HCT116 (cell line): Measurements from ENCODE around the gene KTN1. TPM values are rescaled to one million over a fixed set of nuclear protein-coding genes. Genes with fewer than 3 reads are reported as not detected.

ENCODE experiments used
- ATAC-seq: fragments of 200-7000 bp; cut with Tn5 transposase; 2 replicates; pipeline ENCODE4 v1.9.1; 2020; ENCODE audit warnings: mild to moderate bottlenecking, moderate library complexity
- BruUV-seq: library from RNA; stranded (reverse); fragments of 400-500 nt; replicated peaks from 2 replicates; lab custom pipeline; 2021; lab: Mats Ljungman, UMichigan
- CTCF ChIA-PET: fragments of 300-600 bp; sonication (Branson Sonifier 250); formaldehyde crosslinking; loops from one replicate; lab custom pipeline; 2021; ENCODE audit warnings: antibody characterized with exemption; lab: Charles Lee
- POLR2A ChIA-PET: fragments of 300-600, 350-600 bp; sonication (Branson Sonifier 250); formaldehyde crosslinking; loops from one replicate; lab custom pipeline; 2021; ENCODE audit warnings: antibody characterized with exemption; lab: Charles Lee
- RAD21 ChIA-PET, 2 experiments: fragments of 300-600 bp; sonication (Branson Sonifier 250); formaldehyde crosslinking; loops; one replicate each; lab custom pipeline; 2023; ENCODE audit warnings: low total read pairs in 2 of 2; ENCODE audit not compliant: uncharacterized antibody in 2 of 2, unreplicated experiment in 2 of 2, low non-redundant PET in 1 of 2; lab: Charles Lee
- DNase-seq: peaks from one replicate; pipeline ENCODE4 v3.0.0-alpha.2; 2010; ENCODE audit warnings: low read depth, low spot score
- H2AFZ ChIP-seq: fragments of 200-600 bp; shearing (Covaris generic), sonication (generic); 2 replicates; pipeline ENCODE4 v1.6.1; 2017; ENCODE audit warnings: low read depth, mixed run types, mixed read lengths, antibody characterized with exemption, low read length; ENCODE audit not compliant: poor library complexity, severe bottlenecking
- H3K27ac ChIP-seq: 2 replicates; pipeline ENCODE4 v1.5.1; 2012; ENCODE audit warnings: low read depth, low read length
- H3K27me3 ChIP-seq: fragments of 200-600 bp; sonication (generic); 2 replicates; pipeline ENCODE4 v1.6.1; 2016; ENCODE audit warnings: mixed run types, low read length, mixed read lengths; ENCODE audit not compliant: insufficient read depth
- H3K36me3 ChIP-seq, 2 experiments: fragments of 200-500 bp in 1 of 2; fragments of 200-600 bp in 1 of 2; sonication (Bioruptor generic) in 1 of 2; sonication (generic) in 1 of 2; 2 replicates each; pipeline versions ENCODE4 v1.5.1 to v1.6.1; 2014 to 2016; ENCODE audit warnings: low read length in 2 of 2, inconsistent platforms in 1 of 2, mixed read lengths in 1 of 2, mixed run types in 1 of 2; ENCODE audit not compliant: insufficient read depth in 2 of 2, control insufficient read depth in 1 of 2
- H3K4me1 ChIP-seq, 2 experiments: fragments of 200-600 bp in 1 of 2; sonication (generic) in 1 of 2; 2 replicates each; pipeline versions ENCODE4 v1.5.1 to v1.6.1; 2012 to 2017; ENCODE audit warnings: low read length in 2 of 2, inconsistent platforms in 1 of 2, mild to moderate bottlenecking in 1 of 2, mixed read lengths in 1 of 2, mixed run types in 1 of 2, moderate library complexity in 1 of 2; ENCODE audit not compliant: insufficient read depth in 2 of 2, control insufficient read depth in 1 of 2
- H3K4me2 ChIP-seq: fragments of 200-600 bp; sonication (generic); 2 replicates; pipeline ENCODE4 v1.6.1; 2017; ENCODE audit warnings: mixed run types, low read length, mixed read lengths
- H3K4me3 ChIP-seq, 2 experiments: fragments of 200-600 bp in 1 of 2; sonication (generic) in 1 of 2; replicated peaks in 1 of 2; 2 replicates each; pipeline ENCODE4 v1.5.1; 2011 to 2016; ENCODE audit warnings: low read length in 2 of 2, control low read depth in 1 of 2, low read depth in 1 of 2, mild to moderate bottlenecking in 1 of 2, mixed read lengths in 1 of 2, mixed run types in 1 of 2
- H3K79me2 ChIP-seq: fragments of 200-600 bp; sonication (generic); 2 replicates; pipeline ENCODE4 v1.6.1; 2017; ENCODE audit warnings: mild to moderate bottlenecking, mixed run types, low read length, moderate library complexity, mixed read lengths; ENCODE audit not compliant: insufficient read depth
- H3K9ac ChIP-seq: fragments of 200-600 bp; sonication (generic); 2 replicates; pipeline ENCODE4 v1.6.1; 2016; ENCODE audit warnings: low read length, mixed read lengths
- H3K9me2 ChIP-seq: fragments of 200-600 bp; sonication (generic), shearing (Covaris generic); 2 replicates; pipeline ENCODE4 v1.6.1; 2017; ENCODE audit warnings: mixed run types, mild to moderate bottlenecking, moderate library complexity; ENCODE audit not compliant: insufficient read depth
- H3K9me3 ChIP-seq, 2 experiments: fragments of 200-500 bp in 1 of 2; fragments of 200-600 bp in 1 of 2; sonication (Bioruptor generic) in 1 of 2; sonication (generic) in 1 of 2; 2 replicates each; pipeline ENCODE4 v1.6.1; 2014 to 2017; ENCODE audit warnings: low read length in 2 of 2, mixed read lengths in 2 of 2, inconsistent platforms in 1 of 2, low read depth in 1 of 2, mild to moderate bottlenecking in 1 of 2, mixed run types in 1 of 2, moderate library complexity in 1 of 2; ENCODE audit not compliant: control insufficient read depth in 1 of 2, insufficient read depth in 1 of 2
- H4K20me1 ChIP-seq: fragments of 200-600 bp; sonication (generic), shearing (Covaris generic); 2 replicates; pipeline ENCODE4 v1.6.1; 2017; ENCODE audit warnings: mixed run types, mild to moderate bottlenecking, moderate library complexity; ENCODE audit not compliant: insufficient read depth
- EZH2 ChIP-seq: fragments of 200-600 bp; sonication (generic); IDR thresholded peaks from 2 replicates; pipeline ENCODE4 v1.6.1; 2017; ENCODE audit warnings: antibody characterized with exemption, mixed run types
- FOSL1 ChIP-seq: IDR thresholded peaks from 2 replicates; pipeline ENCODE4 v1.6.1; 2012; ENCODE audit warnings: low read depth
- RAD21 ChIP-seq: IDR thresholded peaks from 2 replicates; pipeline ENCODE4 v1.6.1; 2012; ENCODE audit warnings: low read depth, mild to moderate bottlenecking
- SIN3A ChIP-seq: IDR thresholded peaks from 2 replicates; pipeline ENCODE4 v1.6.1; 2012; ENCODE audit warnings: low read depth
- SP1 ChIP-seq: IDR thresholded peaks from 2 replicates; pipeline ENCODE4 v1.6.1; 2012; ENCODE audit warnings: low read depth
- SRF ChIP-seq: IDR thresholded peaks from 2 replicates; pipeline ENCODE4 v1.6.1; 2012; ENCODE audit warnings: low read depth
- ZFX ChIP-seq: fragments of 450-650 bp; IDR thresholded peaks from 2 replicates; pipeline ENCODE4 v1.6.1; 2017
- intact Hi-C: fragments of 100-400 bp; cut with micrococcal nuclease; formaldehyde crosslinking; loops from 2 replicates; pipeline ENCODE4 v1.10.0; 2022
- total RNA-seq: library from RNA; stranded (reverse); gene quantifications from one replicate; pipeline ENCODE4 v1.2.1, GENCODE V29; 2021; ENCODE audit not compliant: unreplicated experiment
- TF ChIP-seq, protein P1 (sequence below), 3 experiments: fragments of 200-600 bp in 1 of 3; sonication (generic) in 1 of 3; IDR thresholded peaks in 2 of 3; conservative IDR thresholded peaks in 1 of 3; 2 replicates each; pipeline ENCODE4 v1.5.1; 2012 to 2017; ENCODE audit warnings: low read depth in 2 of 3, low read length in 2 of 3, antibody characterized with exemption in 1 of 3, borderline replicate concordance in 1 of 3, control low read depth in 1 of 3, mild to moderate bottlenecking in 1 of 3, mixed read lengths in 1 of 3, mixed run types in 1 of 3, moderate library complexity in 1 of 3; ENCODE audit not compliant: insufficient read depth in 1 of 3
- TF ChIP-seq, protein P2 (sequence below): IDR thresholded peaks from 2 replicates; pipeline ENCODE4 v1.6.1; 2012; ENCODE audit warnings: low read depth

Gene KTN1
- total RNA-seq, 1 experiment from 2014 or later: 105 TPM

DNA sequence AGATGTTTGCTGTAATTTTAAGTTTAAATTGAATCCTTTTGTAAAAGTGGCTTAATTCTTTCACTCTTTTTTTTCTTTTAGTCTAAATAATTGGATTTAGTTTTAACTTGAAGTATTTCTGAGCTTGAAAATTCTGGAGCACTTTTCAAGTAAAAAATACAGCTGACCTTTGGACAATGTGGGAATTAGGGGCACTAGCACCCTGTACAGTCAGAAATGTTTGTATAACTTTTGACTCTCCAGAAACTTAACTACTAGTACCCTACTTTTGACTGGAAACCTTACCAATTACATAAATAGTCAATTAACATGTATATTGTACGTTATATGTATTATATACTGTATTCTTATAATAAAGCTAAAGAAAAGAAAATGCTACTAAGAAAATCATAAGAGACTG is 7.8 kb downstream of the KTN1 start:
- POLR2A ChIA-PET: no interaction called here
- H3K9me2 ChIP-seq: no peaks in the 10 kb centered on the region
- no peak for ATAC-seq
- no peak for TF ChIP-seq SP1
- no peak for TF ChIP-seq SRF
- TF ChIP-seq, protein P1, sequence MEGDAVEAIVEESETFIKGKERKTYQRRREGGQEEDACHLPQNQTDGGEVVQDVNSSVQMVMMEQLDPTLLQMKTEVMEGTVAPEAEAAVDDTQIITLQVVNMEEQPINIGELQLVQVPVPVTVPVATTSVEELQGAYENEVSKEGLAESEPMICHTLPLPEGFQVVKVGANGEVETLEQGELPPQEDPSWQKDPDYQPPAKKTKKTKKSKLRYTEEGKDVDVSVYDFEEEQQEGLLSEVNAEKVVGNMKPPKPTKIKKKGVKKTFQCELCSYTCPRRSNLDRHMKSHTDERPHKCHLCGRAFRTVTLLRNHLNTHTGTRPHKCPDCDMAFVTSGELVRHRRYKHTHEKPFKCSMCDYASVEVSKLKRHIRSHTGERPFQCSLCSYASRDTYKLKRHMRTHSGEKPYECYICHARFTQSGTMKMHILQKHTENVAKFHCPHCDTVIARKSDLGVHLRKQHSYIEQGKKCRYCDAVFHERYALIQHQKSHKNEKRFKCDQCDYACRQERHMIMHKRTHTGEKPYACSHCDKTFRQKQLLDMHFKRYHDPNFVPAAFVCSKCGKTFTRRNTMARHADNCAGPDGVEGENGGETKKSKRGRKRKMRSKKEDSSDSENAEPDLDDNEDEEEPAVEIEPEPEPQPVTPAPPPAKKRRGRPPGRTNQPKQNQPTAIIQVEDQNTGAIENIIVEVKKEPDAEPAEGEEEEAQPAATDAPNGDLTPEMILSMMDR (IDR thresholded peaks at IDR 0.05 in 2 of 3, conservative IDR thresholded peaks at IDR 0.05 in 1 of 3; ENCODE audit: borderline replicate concordance in 1 of 3, insufficient read depth in 1 of 3, low read depth in 2 of 3, low read length in 2 of 3): no peak
- TF ChIP-seq RAD21: no peak
- TF ChIP-seq EZH2: no peak
- TF ChIP-seq SIN3A: no peak
- TF ChIP-seq, all 23 proteins: peak for 0
- H3K9ac ChIP-seq: no peak overlapping the region
- peaks cover 99% of the 10 kb centered on the region for H3K79me2 ChIP-seq
- ChIA-PET CTCF (no interaction called here), RAD21 (no interaction called here)
- BruUV-seq: no TSS peak
- intact Hi-C loops: no loop called here
- H3K36me3 ChIP-seq: no peaks in the 10 kb centered on the region
- H3K27ac ChIP-seq: no peak overlapping the region
- H3K4me3 ChIP-seq: no peak overlapping the region
- peaks cover 39% of the 10 kb centered on the region; the same call in 1 of the 2 replicates for H4K20me1 ChIP-seq
- no peaks in the 10 kb centered on the region for H3K9me3 ChIP-seq
- no peak overlapping the region for H3K4me2 ChIP-seq
- H3K27me3 ChIP-seq: no peaks in the 10 kb centered on the region
- no peak for DNase-seq
- peaks cover 32 to 53% of the 10 kb centered on the region in 2 experiments for H3K4me1 ChIP-seq
- no peak overlapping the region for H2AFZ ChIP-seq

DNA sequence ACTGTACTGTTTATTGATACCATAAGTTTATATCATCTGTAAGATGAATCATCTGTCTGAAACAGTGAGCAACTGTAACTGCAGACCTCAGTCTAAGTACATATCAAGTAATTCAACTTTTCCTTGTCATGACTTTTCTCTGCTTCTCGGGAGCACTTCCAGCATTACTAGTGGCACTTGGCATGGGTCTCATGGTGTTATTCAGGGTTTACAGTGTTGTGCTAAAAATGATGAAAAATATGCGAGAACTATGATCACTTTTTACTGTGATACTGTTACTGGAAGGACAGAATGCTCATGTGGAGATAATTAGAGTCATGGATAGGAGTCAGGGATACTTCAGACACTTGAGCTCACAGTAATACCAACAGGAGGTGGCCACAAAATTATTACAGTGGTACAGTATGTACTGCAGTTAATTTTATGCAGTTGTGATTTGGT is 8.3 kb downstream of the KTN1 start:
- Histone ChIP-seq H3K27ac (no peak overlapping the region), H2AFZ (no peak overlapping the region), H4K20me1 (peaks cover 36% of the 10 kb centered on the region; the same call in 1 of the 2 replicates), H3K4me1 (peaks cover 30 to 51% of the 10 kb centered on the region in 2 experiments), H3K9me3 (no peaks in the 10 kb centered on the region), H3K27me3 (no peaks in the 10 kb centered on the region), H3K4me2 (0 out of 2 replicates have a peak overlapping the region, but pooled peaks have one; percentile 2), H3K4me3 (no peak overlapping the region), H3K9me2 (no peaks in the 10 kb centered on the region), H3K36me3 (no peaks in the 10 kb centered on the region), H3K9ac (no peak overlapping the region), H3K79me2 (peaks cover 99% of the 10 kb centered on the region)
- TF ChIP-seq ZFX (no peak), FOSL1 (no peak)
- TF ChIP-seq, protein P2, sequence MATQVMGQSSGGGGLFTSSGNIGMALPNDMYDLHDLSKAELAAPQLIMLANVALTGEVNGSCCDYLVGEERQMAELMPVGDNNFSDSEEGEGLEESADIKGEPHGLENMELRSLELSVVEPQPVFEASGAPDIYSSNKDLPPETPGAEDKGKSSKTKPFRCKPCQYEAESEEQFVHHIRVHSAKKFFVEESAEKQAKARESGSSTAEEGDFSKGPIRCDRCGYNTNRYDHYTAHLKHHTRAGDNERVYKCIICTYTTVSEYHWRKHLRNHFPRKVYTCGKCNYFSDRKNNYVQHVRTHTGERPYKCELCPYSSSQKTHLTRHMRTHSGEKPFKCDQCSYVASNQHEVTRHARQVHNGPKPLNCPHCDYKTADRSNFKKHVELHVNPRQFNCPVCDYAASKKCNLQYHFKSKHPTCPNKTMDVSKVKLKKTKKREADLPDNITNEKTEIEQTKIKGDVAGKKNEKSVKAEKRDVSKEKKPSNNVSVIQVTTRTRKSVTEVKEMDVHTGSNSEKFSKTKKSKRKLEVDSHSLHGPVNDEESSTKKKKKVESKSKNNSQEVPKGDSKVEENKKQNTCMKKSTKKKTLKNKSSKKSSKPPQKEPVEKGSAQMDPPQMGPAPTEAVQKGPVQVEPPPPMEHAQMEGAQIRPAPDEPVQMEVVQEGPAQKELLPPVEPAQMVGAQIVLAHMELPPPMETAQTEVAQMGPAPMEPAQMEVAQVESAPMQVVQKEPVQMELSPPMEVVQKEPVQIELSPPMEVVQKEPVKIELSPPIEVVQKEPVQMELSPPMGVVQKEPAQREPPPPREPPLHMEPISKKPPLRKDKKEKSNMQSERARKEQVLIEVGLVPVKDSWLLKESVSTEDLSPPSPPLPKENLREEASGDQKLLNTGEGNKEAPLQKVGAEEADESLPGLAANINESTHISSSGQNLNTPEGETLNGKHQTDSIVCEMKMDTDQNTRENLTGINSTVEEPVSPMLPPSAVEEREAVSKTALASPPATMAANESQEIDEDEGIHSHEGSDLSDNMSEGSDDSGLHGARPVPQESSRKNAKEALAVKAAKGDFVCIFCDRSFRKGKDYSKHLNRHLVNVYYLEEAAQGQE: no peak
- no peak for ATAC-seq
- DNase-seq: no peak
- POLR2A ChIA-PET: no interaction called here
- BruUV-seq: no TSS peak
- CTCF ChIA-PET: no interaction called here
- RAD21 ChIA-PET: interaction anchor here in 1 of 2 experiments (0.6 kb wide), 1 partner anchor 28 kb away, joined by 5 read pairs; no protein-coding TSS in a partner anchor
- intact Hi-C loops: no loop called here
